Activated CD8-positive, alpha-beta T cell treated with anti-CD3 and anti-CD28 coated beads for 36 hours (primary cell): ENCODE measurements around the gene LAMA5. TPM values are rescaled to one million over a fixed set of nuclear protein-coding genes. Genes with fewer than 3 reads are reported as not detected.

Source experiments
- ATAC-seq: fragments of 200-7000 bp; cut with Tn5 transposase; one replicate; pipeline ENCODE4 v1.10.0; 2021; ENCODE audit warnings: mild to moderate bottlenecking, moderate library complexity
- CTCF ChIA-PET: fragments of 350-600 bp; sonication (Branson Sonifier 250); formaldehyde crosslinking; loops from one replicate; lab custom pipeline; 2021; ENCODE audit warnings: antibody characterized with exemption; lab: Charles Lee
- POLR2A ChIA-PET: fragments of 350-600 bp; sonication (Branson Sonifier 250); formaldehyde crosslinking; loops from one replicate; lab custom pipeline; 2021; ENCODE audit warnings: antibody characterized with exemption; lab: Charles Lee
- DNase-seq: peaks from one replicate; pipeline ENCODE4 v3.0.0-alpha.2; 2020
- H3K27ac Mint-ChIP-seq: one replicate; pipeline ENCODE4 v1.8.0; 2021; ENCODE audit warnings: mild to moderate bottlenecking, mixed read lengths
- H3K27me3 Mint-ChIP-seq: one replicate; pipeline ENCODE4 v1.8.0; 2021; ENCODE audit warnings: mixed read lengths
- H3K36me3 Mint-ChIP-seq: one replicate; pipeline ENCODE4 v1.8.0; 2021; ENCODE audit warnings: low read depth, mixed read lengths
- H3K4me1 Mint-ChIP-seq: one replicate; pipeline ENCODE4 v1.8.0; 2021; ENCODE audit warnings: low read depth, mixed read lengths
- H3K4me3 Mint-ChIP-seq: one replicate; pipeline ENCODE4 v1.8.0; 2021; ENCODE audit warnings: mild to moderate bottlenecking, moderate library complexity, mixed read lengths
- H3K9me3 Mint-ChIP-seq: one replicate; pipeline ENCODE4 v1.8.0; 2021; ENCODE audit warnings: mixed read lengths
- CTCF ChIP-seq: fragments of 200-600 bp; IDR thresholded peaks from one replicate; pipeline ENCODE4 v1.8.0; 2022; ENCODE audit warnings: antibody characterized with exemption, mild to moderate bottlenecking
- intact Hi-C: fragments of 100-400 bp; cut with micrococcal nuclease; formaldehyde crosslinking; loops from one replicate; pipeline ENCODE4 v1.10.0; 2022
- total RNA-seq, 2 experiments: library from RNA; stranded (reverse); gene quantifications; one replicate each; pipeline ENCODE4 v1.2.3, GENCODE V29; 2021

LAMA5 gene
- total RNA-seq, 2 experiments from 2014 or later, result 0.25 to 0.76 TPM

DNA sequence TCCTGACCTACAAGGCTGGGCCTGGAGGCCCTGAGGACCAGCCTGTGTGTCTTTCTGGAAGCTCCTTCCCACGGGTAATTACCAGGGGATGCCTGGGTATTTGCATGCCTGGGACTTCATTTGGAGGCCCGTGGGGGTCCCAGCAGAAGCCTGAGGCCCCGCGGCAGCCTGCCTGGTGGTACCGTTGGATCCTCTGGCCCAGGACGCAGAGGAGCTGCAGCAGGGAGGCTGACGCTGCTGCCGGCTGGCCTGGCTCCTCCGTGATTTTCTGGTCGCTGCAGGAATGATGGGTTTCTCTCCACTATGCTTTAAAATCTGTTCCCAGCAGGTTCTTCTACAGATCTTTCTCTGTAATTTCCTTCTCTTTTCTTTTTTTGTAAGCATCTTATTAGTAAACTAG lies 33.4 kb upstream of the LAMA5 start:
- Mint-ChIP-seq H3K4me3 (no peak overlapping the region), H3K27me3 (no peaks in the 10 kb centered on the region), H3K4me1 (peaks cover 11% of the 10 kb centered on the region), H3K9me3 (no peaks in the 10 kb centered on the region), H3K36me3 (peaks cover 5% of the 10 kb centered on the region), H3K27ac (no peak overlapping the region)
- intact Hi-C loops, result no loop called here
- TF ChIP-seq CTCF, result no peak
- ATAC-seq (no peak), DNase-seq (no peak)
- CTCF ChIA-PET, result interaction anchor here (0.8 to 1.4 kb wide), 2 partner anchors 18 to 216 kb away, joined by 3 to 5 read pairs; no protein-coding TSS in a partner anchor
- POLR2A ChIA-PET, result interaction anchor here (4.9 kb wide), 1 partner anchor 11 kb away, joined by 53 read pairs; the partner anchor contains the start of gene RPS21

GRCh38 chr20:62400021-62400420 lies 32.9 kb upstream of the LAMA5 start:
- H3K4me1 Mint-ChIP-seq, result peaks cover 6% of the 10 kb centered on the region
- TF ChIP-seq CTCF, result no peak
- intact Hi-C loops, result no loop called here
- no peak overlapping the region for H3K27ac Mint-ChIP-seq
- CTCF ChIA-PET, result interaction anchor here (0.8 to 1.4 kb wide), 2 partner anchors 17 to 217 kb away, joined by 3 to 5 read pairs; no protein-coding TSS in a partner anchor
- POLR2A ChIA-PET, result interaction anchor here (1.0 to 4.9 kb wide), 2 partner anchors 11 to 222 kb away, joined by 3 to 53 read pairs; partner anchors contain the start of gene RPS21
- H3K9me3 Mint-ChIP-seq, result no peaks in the 10 kb centered on the region
- no peak for ATAC-seq
- no peak for DNase-seq
- no peak overlapping the region for H3K4me3 Mint-ChIP-seq
- no peaks in the 10 kb centered on the region for H3K27me3 Mint-ChIP-seq
- H3K36me3 Mint-ChIP-seq, result peaks cover 6% of the 10 kb centered on the region

- H3K27me3 Mint-ChIP-seq, result no peaks in the 10 kb centered on the region
- POLR2A ChIA-PET, result interaction anchor here (4.9 kb wide), 1 partner anchor 9 kb away, joined by 53 read pairs; the partner anchor contains the start of gene RPS21
- H3K36me3 Mint-ChIP-seq, result peaks cover 6% of the 10 kb centered on the region
- CTCF ChIA-PET, result no interaction called here
- no peak overlapping the region for H3K27ac Mint-ChIP-seq
- intact Hi-C loops, result no loop called here
- no peak overlapping the region for H3K4me3 Mint-ChIP-seq
- no peak for TF ChIP-seq CTCF
- H3K4me1 Mint-ChIP-seq, result no peaks in the 10 kb centered on the region
- H3K9me3 Mint-ChIP-seq, result no peaks in the 10 kb centered on the region
- DNase-seq (no peak), ATAC-seq (no peak)
Observed at GRCh38 chr20:62398120-62398821, 31.2 kb upstream of the LAMA5 start.

DNA sequence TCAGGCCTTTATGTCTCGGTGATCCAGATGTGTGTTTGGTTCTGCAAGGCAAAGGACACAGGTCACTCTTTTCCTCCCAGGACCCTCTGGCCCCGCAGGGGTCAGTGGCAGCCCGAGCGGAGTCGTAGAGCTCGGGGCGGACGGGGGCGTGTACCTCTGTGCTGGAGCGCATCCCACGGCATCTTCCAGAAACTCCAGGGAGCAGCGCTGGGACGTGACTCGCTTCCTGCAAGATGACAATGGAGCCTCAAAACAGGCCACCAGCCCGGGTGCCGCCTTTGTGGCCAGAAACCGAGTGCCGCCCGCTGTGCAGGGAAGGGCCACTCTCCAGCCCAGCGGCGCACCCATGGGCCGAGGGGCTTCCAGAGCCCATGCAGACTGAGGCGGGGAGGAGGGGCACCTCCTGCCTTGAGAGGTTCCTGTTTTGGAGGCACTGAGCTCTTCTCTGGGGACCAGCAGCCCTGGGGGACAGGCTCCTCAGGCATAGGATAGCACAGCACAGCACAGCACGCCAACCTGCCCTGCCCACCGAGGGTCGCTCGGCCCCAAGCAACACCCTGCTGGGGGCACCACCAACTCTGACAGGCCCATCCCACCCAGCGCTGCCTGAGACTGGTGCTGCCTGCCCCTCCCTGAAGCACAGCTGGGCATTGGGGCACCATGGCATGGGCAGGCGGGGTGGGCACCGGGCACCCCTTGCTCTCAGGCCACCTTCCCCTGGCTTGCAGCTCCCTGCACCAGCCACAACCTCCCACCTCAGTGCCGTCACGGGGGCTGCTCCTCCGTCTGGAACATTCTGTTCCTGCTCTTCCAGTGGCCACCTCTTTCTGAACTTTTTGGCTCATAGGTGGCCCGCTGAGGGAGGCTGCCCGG lies 29.5 kb upstream of the LAMA5 start:
- Mint-ChIP-seq H3K9me3 (no peaks in the 10 kb centered on the region), H3K27ac (no peak overlapping the region), H3K4me1 (no peaks in the 10 kb centered on the region), H3K4me3 (no peak overlapping the region), H3K36me3 (peaks cover 6% of the 10 kb centered on the region), H3K27me3 (no peaks in the 10 kb centered on the region)
- ATAC-seq (no peak), DNase-seq (no peak)
- TF ChIP-seq CTCF, result no peak
- ChIA-PET POLR2A (no interaction called here), CTCF (no interaction called here)
- intact Hi-C loops, result no loop called here
